Measurements from ENCODE around the gene CLNK. TPM values are rescaled to one million over a fixed set of nuclear protein-coding genes. Genes with fewer than 3 reads are reported as not detected.

CLNK gene
- polyA plus RNA-seq, 3 donors: not detected

DNA sequence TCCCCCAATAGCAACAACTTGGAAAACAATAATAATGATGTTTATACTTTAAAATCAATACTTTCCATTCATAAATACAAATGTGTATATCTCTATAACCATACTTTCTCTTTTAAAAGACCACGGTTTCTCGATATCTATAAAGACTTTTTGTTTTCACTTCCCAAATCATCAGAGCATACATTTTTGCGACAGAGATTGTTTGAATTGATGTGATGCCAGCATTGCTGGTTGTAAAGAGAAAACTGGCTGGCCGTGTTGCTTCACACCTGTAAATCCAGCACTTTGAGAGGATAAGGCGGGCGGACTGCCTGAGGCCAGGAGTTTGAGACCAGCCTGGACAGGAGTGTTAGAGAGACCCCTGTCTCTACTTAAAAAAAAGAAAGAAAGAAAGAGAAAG, 149.7 kb downstream of the CLNK start:
- no peak overlapping the region for H3K9ac ChIP-seq (ENCODE audit: insufficient read depth, low read length, poor library complexity, severe bottlenecking)
- no peak overlapping the region for H3K27ac Mint-ChIP-seq
- H3K4me2 ChIP-seq (replicated peaks; ENCODE audit: extremely low read depth, low read length, poor library complexity, severe bottlenecking): no peak overlapping the region
- H3K9me3 Mint-ChIP-seq: peaks cover 0 to 2% (median 0%) of the 10 kb centered on the region in 7 donors
- H2AFZ ChIP-seq (ENCODE audit: insufficient read depth, low read depth, low read length, poor library complexity, severe bottlenecking): no peak overlapping the region
- H3K79me2 ChIP-seq (ENCODE audit: insufficient read depth, low read length): no peaks in the 10 kb centered on the region
- H3K4me1 ChIP-seq (ENCODE audit: control insufficient read depth in 1 of 2, insufficient read depth in 2 of 2, low read length in 2 of 2): no peaks in the 10 kb centered on the region
- peaks cover 0 to 9% (median 2%) of the 10 kb centered on the region in 3 donors for H3K27me3 Mint-ChIP-seq (ENCODE audit: low read depth in 3 of 3)
- H3K4me1 Mint-ChIP-seq: no peaks in the 10 kb centered on the region
- DNase-seq: no peak
- no peaks in the 10 kb centered on the region for H3K9me3 ChIP-seq (replicated peaks in 1 of 2; ENCODE audit: control insufficient read depth in 1 of 2, insufficient read depth in 1 of 2, low read length in 2 of 2)
- H3K27me3 ChIP-seq (ENCODE audit: control insufficient read depth in 2 of 2, insufficient read depth in 2 of 2, low read length in 2 of 2): no peaks in the 10 kb centered on the region
- intact Hi-C loops (cut with micrococcal nuclease): no loop called here
- H4K20me1 ChIP-seq (ENCODE audit: insufficient read depth, low read length): no peaks in the 10 kb centered on the region
- no peaks in the 10 kb centered on the region for H3K36me3 Mint-ChIP-seq
- TF ChIP-seq, protein P1, sequence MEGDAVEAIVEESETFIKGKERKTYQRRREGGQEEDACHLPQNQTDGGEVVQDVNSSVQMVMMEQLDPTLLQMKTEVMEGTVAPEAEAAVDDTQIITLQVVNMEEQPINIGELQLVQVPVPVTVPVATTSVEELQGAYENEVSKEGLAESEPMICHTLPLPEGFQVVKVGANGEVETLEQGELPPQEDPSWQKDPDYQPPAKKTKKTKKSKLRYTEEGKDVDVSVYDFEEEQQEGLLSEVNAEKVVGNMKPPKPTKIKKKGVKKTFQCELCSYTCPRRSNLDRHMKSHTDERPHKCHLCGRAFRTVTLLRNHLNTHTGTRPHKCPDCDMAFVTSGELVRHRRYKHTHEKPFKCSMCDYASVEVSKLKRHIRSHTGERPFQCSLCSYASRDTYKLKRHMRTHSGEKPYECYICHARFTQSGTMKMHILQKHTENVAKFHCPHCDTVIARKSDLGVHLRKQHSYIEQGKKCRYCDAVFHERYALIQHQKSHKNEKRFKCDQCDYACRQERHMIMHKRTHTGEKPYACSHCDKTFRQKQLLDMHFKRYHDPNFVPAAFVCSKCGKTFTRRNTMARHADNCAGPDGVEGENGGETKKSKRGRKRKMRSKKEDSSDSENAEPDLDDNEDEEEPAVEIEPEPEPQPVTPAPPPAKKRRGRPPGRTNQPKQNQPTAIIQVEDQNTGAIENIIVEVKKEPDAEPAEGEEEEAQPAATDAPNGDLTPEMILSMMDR (IDR thresholded peaks at IDR 0.05): no peak
- H3K36me3 ChIP-seq (replicated peaks in 1 of 2; ENCODE audit: control insufficient read depth in 1 of 2, insufficient read depth in 2 of 2, low read length in 2 of 2): no peaks in the 10 kb centered on the region
- H3K4me3 Mint-ChIP-seq: no peak overlapping the region
- no peak overlapping the region for H3K4me3 ChIP-seq (replicated peaks in 1 of 3; ENCODE audit: low read depth in 2 of 3, low read length in 3 of 3)
- WGBS (ENCODE audit: insufficient coverage): no CpG with 5 or more reads among the region's 6 CpGs
- H3K27ac ChIP-seq (ENCODE audit: low read depth in 1 of 2, low read length in 2 of 2): no peak overlapping the region

DNA sequence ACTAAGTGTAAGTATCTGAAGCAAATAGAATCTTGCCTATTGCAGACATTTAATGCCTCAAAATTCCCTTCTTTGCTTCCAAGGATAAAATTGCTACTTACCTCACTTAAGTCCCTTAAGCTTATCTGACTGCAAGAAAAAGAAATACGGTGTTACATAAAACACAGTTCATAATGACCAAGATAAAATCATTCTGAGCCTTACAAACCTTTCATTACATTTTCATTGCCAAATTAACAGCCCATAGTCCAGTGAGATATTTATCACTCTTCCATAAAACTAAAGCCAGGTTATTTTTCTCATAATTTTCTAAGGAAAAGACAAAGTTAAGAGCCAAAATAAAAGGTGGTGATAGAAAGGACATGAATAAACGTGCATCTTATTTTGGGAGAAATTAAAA, 152.4 kb downstream of the CLNK start:
- no peaks in the 10 kb centered on the region for H3K36me3 Mint-ChIP-seq
- intact Hi-C loops (cut with micrococcal nuclease): no loop called here

More for the DNA sequence above, 152.4 kb downstream of the CLNK start:
- TF ChIP-seq, protein P1 (IDR thresholded peaks at IDR 0.05): no peak
- no peak overlapping the region for H2AFZ ChIP-seq (ENCODE audit: insufficient read depth, low read depth, low read length, poor library complexity, severe bottlenecking)
- Mint-ChIP-seq H3K9me3 (no peaks in the 10 kb centered on the region), H3K27ac (no peak overlapping the region), H3K4me1 (no peaks in the 10 kb centered on the region), H3K4me3 (no peak overlapping the region), H3K27me3 (ENCODE audit: low read depth in 3 of 3) (peaks cover 0 to 9% (median 2%) of the 10 kb centered on the region in 3 donors)
- H3K4me3 ChIP-seq (replicated peaks in 1 of 3; ENCODE audit: low read depth in 2 of 3, low read length in 3 of 3): no peak overlapping the region
- H3K4me2 ChIP-seq (replicated peaks; ENCODE audit: extremely low read depth, low read length, poor library complexity, severe bottlenecking): no peak overlapping the region
- no peak for DNase-seq
- H3K9me3 ChIP-seq (replicated peaks in 1 of 2; ENCODE audit: control insufficient read depth in 1 of 2, insufficient read depth in 1 of 2, low read length in 2 of 2): no peaks in the 10 kb centered on the region
- H3K4me1 ChIP-seq (ENCODE audit: control insufficient read depth in 1 of 2, insufficient read depth in 2 of 2, low read length in 2 of 2): no peaks in the 10 kb centered on the region
- H3K27ac ChIP-seq (ENCODE audit: low read depth in 1 of 2, low read length in 2 of 2): no peak overlapping the region
- no peak overlapping the region for H3K9ac ChIP-seq (ENCODE audit: insufficient read depth, low read length, poor library complexity, severe bottlenecking)
- H3K79me2 ChIP-seq (ENCODE audit: insufficient read depth, low read length): no peaks in the 10 kb centered on the region
- no peaks in the 10 kb centered on the region for H3K27me3 ChIP-seq (ENCODE audit: control insufficient read depth in 2 of 2, insufficient read depth in 2 of 2, low read length in 2 of 2)
- H3K36me3 ChIP-seq (replicated peaks in 1 of 2; ENCODE audit: control insufficient read depth in 1 of 2, insufficient read depth in 2 of 2, low read length in 2 of 2): no peaks in the 10 kb centered on the region
- WGBS (ENCODE audit: insufficient coverage): no CpG with 5 or more reads among the region's 2 CpGs
- no peaks in the 10 kb centered on the region for H4K20me1 ChIP-seq (ENCODE audit: insufficient read depth, low read length)
